GM19025 (cell line): ENCODE measurements around the gene TOPORS.
"Not testable (repeated sequence)": the region's sequence is repeated elsewhere in the genome, so short reads cannot be mapped to it uniquely, and the experiment has no call there.

Experiments used
- ATAC-seq: cut with Tn5 transposase; IDR thresholded peaks from one replicate; pipeline ENCODE4 v1.9.1; 2021; ENCODE audit warnings: mild to moderate bottlenecking, low read depth, moderate library complexity; ENCODE audit not compliant: unreplicated experiment

The TOPORS gene

DNA sequence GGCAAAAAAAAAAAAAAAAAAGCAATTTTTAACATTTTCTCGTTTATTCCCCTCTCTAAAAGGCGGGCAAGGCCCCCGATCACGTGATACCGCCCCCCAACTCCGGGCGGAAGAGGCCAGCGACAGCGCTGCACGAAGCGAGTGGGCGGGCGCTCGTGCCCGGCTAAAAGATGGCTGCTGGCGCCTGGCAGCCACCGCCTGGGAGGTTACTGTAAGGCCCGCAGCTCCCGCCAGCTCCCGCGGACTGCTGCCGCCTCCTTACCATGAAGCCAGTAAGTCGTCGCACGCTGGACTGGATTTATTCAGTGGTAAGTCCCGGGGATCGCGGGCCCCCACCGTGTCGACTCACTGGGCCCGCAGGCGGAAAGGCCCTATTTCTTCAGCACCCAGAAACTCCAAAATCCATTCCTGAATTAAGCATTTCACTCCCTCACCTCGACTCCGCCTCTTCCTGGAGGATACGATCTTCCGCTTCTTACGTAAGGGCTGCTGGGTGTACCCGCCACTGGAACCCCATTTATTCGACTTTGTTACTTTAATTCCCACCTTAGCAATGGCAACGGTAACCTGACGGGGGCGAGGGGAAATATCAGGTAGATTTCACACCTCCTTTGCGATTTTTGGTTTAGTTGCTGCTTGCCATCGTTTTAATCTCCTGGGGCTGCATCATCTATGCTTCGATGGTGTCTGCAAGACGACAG is at the start of gene TOPORS, which contains the start of gene SMIM27:
Gene TOPORS, minus strand, starts transcription at position 415 of the 701 bp plus-strand sequence. Its CDS starts 150 bp downstream, at position 265.
Gene SMIM27, plus strand, starts transcription at position 156 of the 701 bp plus-strand sequence. Its CDS starts 108 bp downstream, at position 264.
- peak; percentile 64 for ATAC-seq

DNA sequence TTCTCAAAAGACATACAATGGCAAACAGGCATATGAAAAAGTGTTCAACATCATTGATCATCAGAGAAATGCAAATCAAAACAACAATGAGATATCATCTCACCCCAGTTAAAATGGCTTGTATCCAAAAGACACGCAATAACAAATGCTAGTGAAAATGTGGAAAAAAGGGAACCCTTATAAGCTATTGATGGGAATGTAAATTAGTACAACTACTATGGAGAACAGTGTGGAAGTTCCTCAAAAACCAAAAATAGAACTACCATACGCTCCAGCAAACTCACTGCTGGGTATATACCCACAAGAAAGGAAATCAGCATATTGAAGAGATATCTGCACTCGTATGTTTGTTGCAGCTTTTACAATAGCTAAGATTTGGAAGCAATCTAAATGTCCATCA is 46.6 kb upstream of the TOPORS start:
- not testable (repeated sequence) for ATAC-seq

DNA sequence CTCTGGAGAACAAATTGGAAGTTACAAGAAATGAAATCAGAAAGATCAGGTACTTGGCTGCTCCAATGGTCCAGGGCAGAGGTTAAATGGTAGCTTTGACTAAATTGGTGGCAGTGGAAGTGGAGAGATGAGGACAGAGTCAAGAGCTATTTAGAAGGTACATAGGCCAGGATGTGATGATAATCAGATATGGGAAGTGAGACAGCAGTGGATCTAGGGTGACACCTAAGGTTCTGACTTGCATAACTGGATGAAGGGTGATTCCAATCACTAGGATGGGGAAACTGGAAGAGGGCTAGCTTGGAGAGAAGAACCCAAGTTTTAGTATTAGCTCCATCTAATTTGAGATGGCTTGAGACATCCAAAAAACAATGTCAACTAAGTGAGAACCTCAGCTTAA is 44.5 kb upstream of the TOPORS start:
- ATAC-seq = no peak

DNA sequence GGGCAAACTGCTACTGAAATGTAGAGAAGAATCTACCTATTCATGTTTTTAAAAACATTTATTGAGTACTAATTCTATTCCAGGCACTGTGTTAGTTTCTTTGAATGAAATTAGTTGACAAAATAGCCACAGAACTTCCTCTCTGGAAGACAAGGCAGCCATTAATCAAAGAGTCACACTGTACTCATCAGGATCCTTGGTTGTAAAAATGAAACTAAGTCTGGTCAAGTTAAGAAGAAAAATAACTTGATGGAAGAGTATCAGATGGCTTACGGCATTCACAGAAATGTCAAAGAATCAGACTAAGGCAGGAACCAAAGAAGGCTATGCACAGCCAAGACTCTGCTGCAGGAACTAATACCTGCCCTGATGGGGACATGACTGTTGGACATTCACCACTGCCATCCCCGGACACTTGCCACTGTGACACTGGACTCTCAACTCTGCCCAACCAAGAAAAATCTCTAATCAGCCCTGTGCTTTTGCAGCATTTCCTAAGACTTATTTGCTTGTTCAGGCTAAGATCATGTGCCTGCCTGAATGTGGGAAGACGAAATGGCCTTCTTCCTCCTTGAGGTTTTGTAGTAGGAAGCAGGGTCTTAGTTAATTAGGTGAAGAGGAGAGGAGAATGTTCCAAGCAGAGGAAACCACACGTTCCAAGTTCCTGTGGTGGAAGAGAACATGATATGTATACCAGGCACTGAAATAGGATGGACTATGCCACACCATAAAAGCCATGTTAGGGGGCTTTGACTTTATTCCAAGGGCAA is 43.9 kb upstream of the TOPORS start:
- ATAC-seq = no peak

DNA sequence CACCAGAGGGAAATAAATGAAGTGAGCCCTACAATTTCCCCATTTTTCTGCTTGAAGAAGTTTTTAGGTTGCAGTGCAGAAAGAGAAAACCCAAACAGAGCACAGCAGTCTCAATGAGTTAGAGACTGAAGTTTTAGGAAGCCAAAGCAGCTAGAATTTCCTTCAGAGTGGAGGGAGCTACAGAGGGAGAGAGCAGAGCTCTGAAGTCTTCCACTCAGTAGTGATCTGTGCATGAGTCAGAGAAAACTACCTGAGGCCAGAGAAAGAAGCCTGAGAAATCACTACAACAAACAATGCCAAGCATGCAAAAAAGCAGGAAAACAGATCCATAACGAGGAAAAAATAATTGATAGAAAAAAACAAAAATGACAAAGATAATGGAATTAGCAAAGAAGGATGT is 38.5 kb upstream of the TOPORS start:
- no peak for ATAC-seq

DNA sequence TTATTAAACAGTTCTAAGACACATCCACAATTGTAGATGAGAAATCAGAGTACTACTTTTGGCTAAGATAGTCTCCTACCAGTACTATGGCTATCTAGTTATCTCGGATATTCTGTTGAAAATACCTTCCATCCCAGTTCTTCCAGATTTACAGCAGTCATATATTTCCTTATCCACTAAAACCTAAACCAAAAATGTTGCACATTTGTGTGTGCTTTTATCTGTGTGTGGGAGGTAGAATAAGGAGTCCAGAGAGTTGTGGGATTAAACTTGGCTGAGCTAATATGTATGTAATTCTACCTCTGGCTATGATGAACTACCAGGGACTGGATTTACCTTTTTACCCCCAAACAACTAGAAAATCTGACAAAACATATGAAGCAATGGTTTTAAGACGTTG is 38.1 kb upstream of the TOPORS start:
- ATAC-seq = no peak

DNA sequence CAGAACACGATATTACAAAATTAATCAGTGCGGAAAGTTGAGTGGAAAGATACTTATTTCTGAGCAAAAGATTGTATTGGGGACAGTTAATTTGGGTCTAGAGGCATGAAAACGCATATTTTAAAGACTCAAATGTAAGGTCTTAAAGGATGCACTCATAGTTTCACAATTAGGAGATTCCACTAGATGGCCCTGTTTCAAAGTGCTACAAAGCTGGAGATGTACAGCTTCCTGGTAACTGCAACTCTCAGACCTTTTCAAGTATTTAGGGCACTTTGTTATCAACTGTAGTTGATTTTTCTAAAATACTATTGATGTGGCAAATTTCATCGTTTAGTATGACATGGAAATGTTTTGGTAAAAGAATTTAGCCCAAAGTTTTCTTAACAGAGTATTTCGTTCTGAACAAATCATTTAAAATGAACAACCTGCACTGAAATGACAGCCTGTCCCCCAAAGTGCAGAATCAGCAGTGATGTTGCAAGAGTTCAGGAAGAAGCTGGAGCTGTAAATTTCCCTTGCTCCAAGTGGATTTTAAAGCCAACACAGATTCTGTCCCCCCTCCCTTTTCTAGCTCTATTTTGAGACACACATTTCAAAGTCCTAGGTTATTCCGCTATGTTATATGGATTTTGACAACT is 36.8 kb upstream of the TOPORS start:
- no peak for ATAC-seq

DNA sequence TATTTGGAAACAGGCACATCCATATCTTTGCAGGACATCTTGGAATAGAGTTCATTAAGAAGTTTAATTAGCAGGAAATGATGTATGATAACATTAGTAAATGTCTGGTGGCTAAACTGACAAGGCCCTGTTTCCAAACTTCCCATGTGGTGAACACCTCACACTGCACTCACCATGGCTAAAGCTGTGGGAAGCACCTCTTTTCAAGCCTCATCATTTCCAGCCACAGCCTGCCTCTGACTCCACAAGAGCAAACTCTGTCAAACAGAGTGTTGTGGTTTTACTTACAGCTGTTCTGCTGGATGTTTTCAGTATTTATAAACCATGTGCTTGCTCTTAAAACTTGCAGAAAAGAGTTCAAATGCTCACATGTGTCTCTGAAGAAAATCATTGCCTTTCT is 35.5 kb upstream of the TOPORS start:
- no peak for ATAC-seq

GRCh38 chr9:32584784-32585183 is 32.4 kb upstream of the TOPORS start:
- no peak for ATAC-seq

- no peak for ATAC-seq
Measured at GRCh38 chr9:32581512-32582143, 29.2 kb upstream of the TOPORS start.

DNA sequence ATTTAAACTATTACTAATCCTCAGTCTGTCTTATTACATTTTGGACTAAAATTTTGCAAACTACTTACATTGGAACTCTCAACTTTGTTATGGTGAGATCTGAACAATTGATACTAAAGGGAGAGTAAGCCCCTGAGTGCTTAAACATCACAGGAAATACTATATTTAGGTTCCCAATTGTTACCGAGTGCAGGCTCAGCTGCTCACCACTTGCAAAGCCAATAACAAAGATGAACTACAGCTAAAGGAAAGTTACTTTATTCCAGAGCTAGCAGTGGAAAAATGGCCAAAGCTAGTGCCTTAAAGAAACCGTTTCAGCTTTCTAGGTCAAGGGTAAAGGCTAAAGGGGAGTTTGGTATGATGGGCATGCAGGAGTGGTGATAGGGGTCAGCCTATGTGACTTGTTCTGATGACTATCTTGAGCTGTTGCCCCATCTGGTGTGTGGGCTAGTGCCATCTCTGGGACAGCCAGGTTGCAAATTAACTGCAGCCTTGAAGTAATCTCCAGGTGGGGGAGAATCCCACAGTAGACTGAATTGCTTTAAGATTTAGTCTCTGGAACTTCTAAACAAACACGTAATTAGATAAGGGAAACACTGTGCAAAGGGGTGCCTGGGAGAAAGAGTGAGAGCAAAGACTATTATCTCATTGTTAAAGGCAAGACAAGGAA is 28.4 kb upstream of the TOPORS start:
- ATAC-seq = no peak

DNA sequence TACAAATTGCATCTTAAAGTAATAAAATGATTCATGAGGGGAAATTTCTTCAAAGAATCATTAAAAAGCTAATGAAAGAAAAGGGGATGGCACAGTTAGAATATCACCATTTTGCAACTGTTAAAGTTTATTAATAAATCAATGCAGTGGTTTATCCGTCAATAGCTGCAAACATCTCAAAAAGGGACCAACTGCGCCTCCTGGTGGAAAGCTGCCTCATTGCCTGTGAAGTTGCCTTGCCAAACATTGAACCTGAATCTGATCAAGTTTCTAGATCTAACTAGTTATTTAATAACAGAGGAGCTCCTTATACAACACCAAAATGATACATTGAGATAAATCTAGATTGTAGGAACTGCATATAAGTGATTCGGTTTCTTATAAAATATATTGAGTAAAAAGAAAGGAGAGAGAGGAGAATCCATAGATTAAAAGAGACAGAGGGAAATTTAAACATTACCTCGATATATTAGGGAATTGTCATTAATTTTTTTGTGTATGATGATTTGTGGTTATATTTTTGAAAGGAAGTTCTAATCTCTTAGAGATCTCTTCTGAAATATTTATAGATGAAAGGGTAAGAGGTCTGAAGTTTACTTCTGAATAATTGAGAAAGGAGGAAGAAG is 27.4 kb upstream of the TOPORS start:
- no peak for ATAC-seq

- ATAC-seq = no peak
Measured at GRCh38 chr9:32578976-32579375, 26.6 kb upstream of the TOPORS start.

GRCh38 chr9:32577316-32577715 is 24.9 kb upstream of the TOPORS start:
- ATAC-seq = no peak

GRCh38 chr9:32574858-32575257 is 22.5 kb upstream of the TOPORS start:
- no peak for ATAC-seq

DNA sequence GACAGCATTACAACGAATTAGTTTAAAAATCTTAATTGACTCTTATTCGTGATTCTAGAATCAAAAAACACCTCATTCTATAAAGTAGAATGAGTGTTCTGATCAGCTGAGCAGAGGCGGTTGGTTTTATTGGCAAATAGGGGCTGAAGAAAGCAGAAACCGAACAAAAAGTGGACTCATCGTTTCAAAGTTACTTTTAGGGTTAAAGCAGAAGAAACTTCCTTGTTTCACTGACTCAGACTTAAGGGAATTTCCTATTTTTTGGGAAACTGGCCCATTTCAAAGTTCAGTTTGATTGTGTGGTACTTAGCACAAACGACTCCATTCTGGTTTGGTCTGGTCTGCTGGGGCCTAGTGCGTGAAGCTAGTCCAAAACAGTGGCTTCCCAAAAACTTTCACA is 21.4 kb upstream of the TOPORS start:
- ATAC-seq = no peak

- ATAC-seq = peak; percentile 83
Measured at GRCh38 chr9:32572900-32573523, 20.6 kb upstream of the TOPORS start, which contains the start of gene NDUFB6. Gene NDUFB6 (minus strand): TSS chr9:32573159. CDS start chr9:32573060, 99 bp downstream.

DNA sequence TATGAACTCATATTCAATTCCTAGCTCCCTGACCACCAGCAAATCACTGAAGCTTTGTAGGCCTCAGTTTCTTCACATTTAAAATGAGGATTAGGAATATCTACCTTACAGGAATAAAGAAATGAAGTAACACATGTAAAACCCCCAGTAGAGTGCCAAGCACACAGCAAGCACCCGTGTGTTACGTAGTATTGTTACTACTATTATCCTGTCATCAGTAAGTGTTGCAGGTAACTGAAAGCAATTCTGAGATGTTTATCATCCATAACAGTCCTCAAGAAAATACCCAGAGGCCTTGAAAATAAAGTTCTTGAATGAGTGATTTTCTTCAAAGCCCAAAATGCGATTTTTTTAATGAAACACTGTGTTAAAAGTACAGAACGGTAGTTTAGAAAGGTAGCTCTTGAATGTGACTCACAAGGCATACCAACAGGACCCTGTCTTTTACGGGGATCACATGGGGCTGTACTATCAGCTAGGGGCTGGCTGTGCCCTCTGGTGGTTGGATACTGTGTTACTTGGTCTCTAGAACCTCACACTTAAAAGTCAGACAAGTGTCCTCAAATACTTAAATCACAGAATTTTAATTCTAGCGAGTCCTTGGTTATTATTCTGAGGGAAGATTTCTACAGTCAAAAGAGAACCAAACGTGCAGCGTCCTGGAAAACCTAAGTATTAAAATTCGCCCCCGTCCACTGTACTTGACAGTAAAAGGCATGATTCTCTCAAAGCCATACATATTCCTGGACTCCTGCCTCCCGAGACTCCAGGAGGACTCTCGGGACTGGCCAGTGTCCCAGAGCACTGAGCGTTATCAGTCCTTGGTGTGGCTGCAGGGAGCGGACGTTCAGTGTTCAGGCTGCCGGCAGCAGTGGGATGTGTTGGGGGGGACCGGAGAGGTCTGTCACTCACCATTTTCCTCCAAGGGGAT is 19.8 kb upstream of the TOPORS start:
- ATAC-seq = peak; percentile 77
